ENCODE results near the gene GALNT2. TPM values are rescaled to one million over a fixed set of nuclear protein-coding genes. Genes with fewer than 3 reads are reported as not detected.

The GALNT2 gene
- total and polyA plus RNA-seq, 8 donors, result 18.3 to 118 (median 57.3) TPM

DNA sequence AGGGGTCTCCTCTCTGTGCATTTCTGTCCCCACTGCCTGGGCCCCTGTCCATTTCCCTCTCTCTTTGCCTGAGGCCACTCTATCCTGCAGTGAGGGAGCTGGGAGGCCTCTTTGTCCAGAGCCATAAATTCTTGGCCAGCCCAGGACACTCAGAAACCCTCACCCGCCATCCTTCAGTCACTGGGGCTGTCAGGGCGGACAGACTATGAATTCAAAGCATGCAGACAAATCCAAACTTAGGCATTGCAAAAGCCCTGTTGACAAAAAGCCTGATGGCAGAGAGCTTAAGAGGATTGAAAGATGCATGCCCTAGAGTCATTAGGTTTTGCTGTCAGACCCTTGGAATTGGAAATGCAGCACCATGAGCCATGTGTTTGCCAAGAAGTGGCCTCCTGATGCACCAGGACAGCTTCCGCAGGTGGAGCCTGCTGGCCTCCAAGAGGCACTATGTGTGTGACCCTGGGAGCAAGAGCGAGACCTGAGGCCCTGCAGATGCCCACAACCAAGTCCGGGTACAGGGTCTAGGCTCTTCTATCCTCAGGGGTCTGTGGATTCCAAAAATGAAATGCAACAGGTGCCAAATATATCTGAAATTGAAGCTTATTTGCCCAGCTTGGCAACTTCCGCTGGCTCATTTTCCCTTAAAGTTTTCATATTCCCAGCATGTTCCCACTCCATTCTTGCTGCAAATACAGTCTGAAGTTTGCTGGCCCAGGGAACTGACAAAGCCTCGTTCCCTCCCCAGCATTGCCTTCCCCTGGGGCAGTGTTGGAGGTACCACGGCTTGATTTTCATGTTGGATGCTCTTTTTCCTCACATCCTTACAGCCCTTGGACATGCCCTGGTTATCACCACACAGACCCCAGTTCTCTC is 181.2 kb downstream of the GALNT2 start:
- ATAC-seq (no peak), FAIRE-seq (no peak), DNase-seq (no peak)
- H3K4me3 ChIP-seq, result no peak overlapping the region
- TF ChIP-seq, protein P1, sequence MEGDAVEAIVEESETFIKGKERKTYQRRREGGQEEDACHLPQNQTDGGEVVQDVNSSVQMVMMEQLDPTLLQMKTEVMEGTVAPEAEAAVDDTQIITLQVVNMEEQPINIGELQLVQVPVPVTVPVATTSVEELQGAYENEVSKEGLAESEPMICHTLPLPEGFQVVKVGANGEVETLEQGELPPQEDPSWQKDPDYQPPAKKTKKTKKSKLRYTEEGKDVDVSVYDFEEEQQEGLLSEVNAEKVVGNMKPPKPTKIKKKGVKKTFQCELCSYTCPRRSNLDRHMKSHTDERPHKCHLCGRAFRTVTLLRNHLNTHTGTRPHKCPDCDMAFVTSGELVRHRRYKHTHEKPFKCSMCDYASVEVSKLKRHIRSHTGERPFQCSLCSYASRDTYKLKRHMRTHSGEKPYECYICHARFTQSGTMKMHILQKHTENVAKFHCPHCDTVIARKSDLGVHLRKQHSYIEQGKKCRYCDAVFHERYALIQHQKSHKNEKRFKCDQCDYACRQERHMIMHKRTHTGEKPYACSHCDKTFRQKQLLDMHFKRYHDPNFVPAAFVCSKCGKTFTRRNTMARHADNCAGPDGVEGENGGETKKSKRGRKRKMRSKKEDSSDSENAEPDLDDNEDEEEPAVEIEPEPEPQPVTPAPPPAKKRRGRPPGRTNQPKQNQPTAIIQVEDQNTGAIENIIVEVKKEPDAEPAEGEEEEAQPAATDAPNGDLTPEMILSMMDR (IDR thresholded peaks at IDR 0.05), result no peak
- no peaks in the 10 kb centered on the region for H3K9me3 ChIP-seq
- no peaks in the 10 kb centered on the region for H3K4me1 ChIP-seq
- no peak overlapping the region for H3K27ac ChIP-seq
- WGBS, 2 donors, result 93 to 97% methylated on average over 8 of the region's 8 CpGs
- H3K36me3 ChIP-seq, result peaks cover 0 to 57% (median 35%) of the 10 kb centered on the region in 3 donors
- H3K27me3 ChIP-seq, result no peaks in the 10 kb centered on the region
- intact Hi-C loops (cut with DNase I), result no loop called here

DNA sequence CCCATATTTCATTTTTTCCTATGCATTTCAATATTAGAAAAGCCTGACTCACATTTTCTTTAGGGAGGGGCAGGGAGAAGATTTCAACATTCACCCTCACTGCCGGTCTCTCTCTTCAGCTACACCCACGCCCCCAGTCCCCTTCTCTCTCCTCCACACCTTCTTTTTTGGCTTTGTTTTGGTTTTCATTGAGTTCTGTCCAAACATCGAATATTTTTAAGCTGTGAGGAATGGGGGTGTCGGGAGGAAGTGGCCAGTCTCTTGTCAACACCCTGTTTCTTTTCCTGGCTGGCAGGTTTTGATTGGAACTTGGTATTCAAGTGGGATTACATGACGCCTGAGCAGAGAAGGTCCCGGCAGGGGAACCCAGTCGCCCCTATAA is 181.8 kb downstream of the GALNT2 start:
- Histone ChIP-seq H3K27ac (no peak overlapping the region), H3K36me3 (peaks cover 0 to 53% (median 35%) of the 10 kb centered on the region in 3 donors), H3K27me3 (no peaks in the 10 kb centered on the region), H3K4me3 (no peak overlapping the region), H3K9me3 (no peaks in the 10 kb centered on the region), H3K4me1 (no peaks in the 10 kb centered on the region)
- FAIRE-seq (no peak), DNase-seq (no peak), ATAC-seq (no peak)
- TF ChIP-seq, protein P1 (IDR thresholded peaks at IDR 0.05), result no peak
- 76 to 88% methylated on average over 7 of the region's 7 CpGs for WGBS, 2 donors
- intact Hi-C loops (cut with DNase I), result no loop called here

DNA sequence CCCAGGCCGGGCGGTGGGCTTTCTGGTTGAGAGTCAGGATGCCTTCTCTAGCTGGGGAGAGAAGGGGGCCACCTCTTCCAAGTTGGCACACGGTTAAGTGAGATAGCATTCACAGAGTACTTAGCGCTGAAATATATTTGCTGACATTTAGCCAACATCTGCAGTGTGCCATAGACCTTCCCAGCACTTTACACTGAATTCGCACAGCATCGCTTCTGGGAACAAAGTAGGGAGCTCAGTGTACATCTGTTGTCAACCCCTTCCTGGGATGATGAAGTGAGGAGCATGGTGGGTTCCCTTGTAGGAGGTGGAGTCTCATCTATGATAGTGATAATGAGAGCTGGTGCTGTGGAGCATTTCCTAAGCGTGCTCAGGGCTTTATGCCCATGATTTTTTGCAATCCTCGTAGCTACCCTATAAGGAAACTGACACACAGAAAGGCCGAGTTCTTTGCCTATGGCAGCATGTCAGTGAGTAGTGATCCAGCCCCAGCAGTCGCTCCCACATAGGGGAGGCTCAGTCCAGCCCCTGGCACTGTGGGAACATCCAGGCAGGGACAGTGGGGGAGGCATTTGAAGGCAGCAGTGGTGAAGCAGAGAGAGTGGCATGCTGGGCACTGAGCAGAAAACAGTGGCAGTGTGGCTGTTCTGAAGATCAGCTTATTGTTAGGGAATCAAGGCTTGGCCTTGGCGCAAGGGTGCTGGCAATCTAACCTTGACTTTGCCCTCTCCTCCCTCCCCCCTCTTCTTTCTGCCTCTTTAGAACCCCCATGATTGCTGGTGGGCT is 182.8 kb downstream of the GALNT2 start:
- no peak for ATAC-seq
- Histone ChIP-seq H3K27ac (no peak overlapping the region), H3K4me1 (no peaks in the 10 kb centered on the region), H3K9me3 (no peaks in the 10 kb centered on the region), H3K4me3 (no peak overlapping the region), H3K36me3 (peaks cover 0 to 53% (median 35%) of the 10 kb centered on the region in 3 donors), H3K27me3 (no peaks in the 10 kb centered on the region)
- TF ChIP-seq, protein P1 (IDR thresholded peaks at IDR 0.05), result no peak
- intact Hi-C loops (cut with DNase I), result no loop called here
- no peak for DNase-seq
- FAIRE-seq, result no peak
- WGBS, 2 donors, result 76 to 78% methylated on average over 11 of the region's 11 CpGs

DNA sequence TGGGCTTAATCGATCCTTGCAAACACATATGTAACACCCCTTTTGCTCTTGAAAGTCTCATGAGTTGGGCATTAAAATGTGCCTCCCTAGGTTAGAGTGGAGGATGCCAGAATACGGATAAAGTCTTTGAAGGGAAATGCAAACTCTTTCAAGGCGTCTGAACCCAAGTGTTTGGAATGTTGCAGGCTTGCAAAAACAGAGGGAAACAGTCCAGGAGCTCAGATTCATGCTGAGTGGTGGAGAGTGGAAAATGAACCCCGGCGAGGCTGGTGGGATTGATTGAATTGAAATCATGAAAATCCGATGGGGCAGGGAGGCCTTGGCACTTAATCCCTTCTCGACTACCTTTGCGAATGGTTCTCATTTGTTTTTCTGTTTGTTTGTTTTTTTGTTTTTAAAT is 183.6 kb downstream of the GALNT2 start:
- intact Hi-C loops (cut with DNase I), result no loop called here
- peaks cover 0 to 54% (median 36%) of the 10 kb centered on the region in 3 donors for H3K36me3 ChIP-seq
- H3K4me1 ChIP-seq, result no peaks in the 10 kb centered on the region
- H3K27me3 ChIP-seq, result no peaks in the 10 kb centered on the region
- no peak for FAIRE-seq
- TF ChIP-seq, protein P1 (IDR thresholded peaks at IDR 0.05), result no peak
- ATAC-seq, result no peak
- no peak overlapping the region for H3K4me3 ChIP-seq
- no peaks in the 10 kb centered on the region for H3K9me3 ChIP-seq
- WGBS, 2 donors, result 72 to 76% methylated on average over 8 of the region's 8 CpGs
- H3K27ac ChIP-seq, result no peak overlapping the region
- no peak for DNase-seq

All from pancreas (tissue), 10 donors.